GM13976 (cell line): ENCODE results near the gene FAM217A.
"Not testable (repeated sequence)": the region's sequence is repeated elsewhere in the genome, so short reads cannot be mapped to it uniquely, and the experiment has no call there.

Experiments used
- DNase-seq: peaks from one replicate; pipeline ENCODE4 v3.0.0; 2012; ENCODE audit warnings: low spot score
- CTCF ChIP-seq: IDR thresholded peaks from 2 replicates; pipeline ENCODE4 v1.5.1; 2012; ENCODE audit warnings: borderline replicate concordance, mild to moderate bottlenecking; ENCODE audit not compliant: insufficient read depth; ENCODE audit errors: extremely low read depth, missing control alignments, control extremely low read depth
- in situ Hi-C: fragments of 300-500 bp; cut with MboI; formaldehyde crosslinking; loops from one replicate; pipeline ENCODE4 v1.12.0; 2022; ENCODE audit warnings: low sequenced_read_pairs, mixed read lengths, inconsistent platforms; ENCODE audit not compliant: unreplicated experiment

The FAM217A gene

GRCh38 chr6:4114123-4114522 lies 35.2 kb upstream of the FAM217A start:
- no peak for TF ChIP-seq CTCF
- in situ Hi-C loops, result no loop called here
- no peak for DNase-seq

- no peak for DNase-seq
- in situ Hi-C loops, result no loop called here
- TF ChIP-seq CTCF, result no peak
Observed at GRCh38 chr6:4113649-4114048, 34.7 kb upstream of the FAM217A start.

- in situ Hi-C loops, result no loop called here
- TF ChIP-seq CTCF, result no peak
- DNase-seq, result no peak
Observed at GRCh38 chr6:4112366-4112765, 33.4 kb upstream of the FAM217A start.

GRCh38 chr6:4109363-4109815 lies 30.5 kb upstream of the FAM217A start:
- DNase-seq, in situ Hi-C loops: not testable (repeated sequence)

GRCh38 chr6:4108561-4109093 lies 29.7 kb upstream of the FAM217A start:
- no peak for DNase-seq
- in situ Hi-C loops, result no loop called here
- TF ChIP-seq CTCF, result no peak

GRCh38 chr6:4107873-4108272 lies 28.9 kb upstream of the FAM217A start:
- TF ChIP-seq CTCF, result no peak
- no peak for DNase-seq
- in situ Hi-C loops, result no loop called here

- no peak for TF ChIP-seq CTCF
- in situ Hi-C loops, result no loop called here
- no peak for DNase-seq
Observed at GRCh38 chr6:4105980-4106536, 27.1 kb upstream of the FAM217A start.
